Stimulated activated CD8-positive, alpha-beta memory T cell treated with anti-CD3 and anti-CD28 coated beads, Interleukin-2, amount 100 ng/mL, for 1 hour (primary cell): ENCODE results near the gene TEX35.

ENCODE experiments used
- DNase-seq, 2 donors: peaks; one replicate each; pipeline ENCODE4 v3.0.0-alpha.2; 2020; ENCODE audit warnings: low read depth in 2 of 2

Gene TEX35

DNA sequence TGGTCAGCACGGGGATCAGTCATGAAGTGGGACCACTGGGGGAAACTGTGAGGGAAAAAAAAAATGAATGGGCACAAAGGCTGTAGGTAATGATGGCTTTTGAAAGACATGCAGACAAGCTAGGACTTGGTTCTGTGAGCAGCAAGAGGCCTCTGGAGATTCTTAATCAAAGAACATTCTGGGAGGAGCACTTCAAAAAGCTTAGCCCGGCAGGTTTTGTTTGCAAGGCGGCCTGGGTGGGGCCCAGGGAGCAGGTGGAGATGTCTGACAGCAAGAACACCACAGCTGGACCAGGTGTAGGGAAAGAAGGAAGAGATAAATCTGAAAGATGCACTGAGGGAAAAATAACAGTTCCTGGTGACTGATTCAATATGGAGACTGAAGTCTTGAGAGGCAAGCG lies 6.0 kb downstream of the TEX35 start:
- no peak for DNase-seq

DNA sequence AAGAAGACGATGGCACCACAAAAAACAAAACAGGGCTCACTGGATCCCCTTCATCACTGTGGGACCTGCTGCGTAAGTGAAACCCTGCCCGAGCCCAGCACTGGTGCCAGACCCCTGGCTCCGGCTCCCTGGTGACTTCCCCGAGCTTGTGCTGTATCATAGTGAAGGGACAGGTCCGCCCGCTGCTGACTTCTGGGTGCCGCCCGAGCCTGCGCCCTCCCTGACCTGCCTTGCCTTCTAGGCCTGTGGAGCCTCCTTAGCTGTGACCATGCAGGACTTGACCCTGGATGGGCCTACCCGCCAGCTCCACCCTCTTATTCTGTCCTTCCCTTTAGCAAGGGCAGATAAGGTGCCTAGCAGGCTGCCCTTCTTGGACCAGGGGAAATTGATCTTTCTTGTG lies 7.9 kb downstream of the TEX35 start:
- DNase-seq = no peak

DNA sequence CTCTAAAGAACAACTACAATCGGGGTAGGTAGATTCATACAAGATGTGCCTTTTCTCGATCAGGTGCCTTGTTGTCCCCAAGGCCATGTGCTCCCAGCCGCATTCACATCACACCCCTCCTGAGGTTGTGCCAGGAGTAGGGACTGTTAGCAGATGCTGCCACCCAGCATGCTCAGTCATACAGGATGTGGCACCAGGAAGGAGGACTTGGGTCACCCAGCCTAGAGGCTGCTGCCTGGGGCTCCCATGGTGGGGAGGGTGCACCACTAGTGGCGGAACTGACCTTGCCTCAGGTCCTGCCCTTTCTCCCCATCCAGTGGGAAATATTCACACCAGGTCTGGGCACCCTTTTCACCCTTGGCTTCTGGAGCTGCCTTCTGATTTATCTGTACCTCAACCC lies 8.3 kb downstream of the TEX35 start:
- no peak for DNase-seq

DNA sequence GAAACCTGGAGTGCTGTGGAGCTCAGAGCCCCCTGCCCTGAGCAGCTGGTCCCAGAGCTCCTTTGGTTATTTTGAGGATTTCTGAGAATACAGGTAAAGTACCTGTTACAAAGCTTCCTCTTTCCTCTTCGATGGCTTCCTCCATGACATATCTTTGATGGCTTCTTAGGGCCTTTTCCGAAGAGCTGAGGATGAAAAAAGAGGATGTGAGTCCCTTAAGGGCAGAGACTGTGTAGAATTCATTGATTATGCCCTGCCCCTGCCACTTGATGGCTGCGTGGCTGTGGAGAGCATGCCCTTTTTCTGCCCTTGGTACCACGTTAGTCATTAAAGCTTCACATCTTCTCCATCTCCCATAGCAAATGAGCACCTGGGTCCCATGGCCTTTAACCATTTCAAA lies 14.2 kb downstream of the TEX35 start:
- DNase-seq = no peak

DNA sequence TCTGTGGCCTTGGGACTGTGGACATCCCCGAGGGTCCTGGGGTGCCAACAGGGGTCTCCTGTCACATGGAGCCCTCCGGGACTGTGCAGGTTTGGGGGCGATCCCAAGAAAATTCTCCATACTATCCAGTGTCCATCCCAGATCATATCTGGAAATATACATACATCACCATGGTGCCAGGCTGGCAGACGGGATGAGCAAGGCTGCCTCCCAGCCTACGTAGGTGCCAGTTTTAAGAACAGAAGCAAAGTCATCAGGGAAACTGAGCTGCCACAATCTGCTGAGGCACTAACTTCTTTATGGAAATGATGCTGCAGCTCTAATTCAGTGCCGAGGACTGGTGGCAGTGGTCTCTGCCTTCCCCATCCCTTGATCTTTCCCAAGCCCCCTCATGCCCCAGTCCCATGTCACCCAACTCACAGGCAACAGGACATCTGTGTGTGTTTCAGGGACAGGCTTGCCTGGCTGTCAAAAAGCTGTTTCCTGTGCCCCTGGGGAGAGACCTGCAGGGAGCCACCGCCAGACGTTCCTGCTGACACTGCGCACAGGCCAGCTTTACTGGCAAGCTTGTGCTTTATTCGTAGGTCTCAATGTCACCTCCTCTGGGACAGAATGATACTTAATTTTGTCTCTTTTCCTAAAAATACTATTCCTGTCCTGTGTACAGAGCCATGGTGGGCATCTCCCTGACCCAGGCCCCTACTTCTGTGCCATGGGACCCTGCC lies 15.5 kb downstream of the TEX35 start:
- DNase-seq = no peak

DNA sequence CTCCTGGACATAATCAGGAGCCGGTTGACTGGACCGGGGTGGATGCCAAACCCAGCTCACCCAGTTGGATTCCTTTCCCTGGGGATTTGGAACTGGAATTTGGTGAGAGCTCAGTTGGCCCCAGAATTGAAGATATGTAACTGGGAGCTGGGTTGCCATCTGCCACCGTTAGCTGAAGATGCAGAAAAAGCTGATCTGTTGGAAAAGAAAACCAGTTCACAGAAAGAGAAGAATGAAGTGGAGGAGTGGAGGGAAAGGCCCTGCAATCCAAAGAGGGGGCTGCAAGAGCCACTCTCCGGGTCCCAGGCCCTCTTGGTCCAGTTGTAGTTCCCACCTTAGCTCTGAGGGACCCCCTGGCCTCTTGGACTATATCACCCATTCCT lies 16.0 kb downstream of the TEX35 start:
- DNase-seq = no peak

DNA sequence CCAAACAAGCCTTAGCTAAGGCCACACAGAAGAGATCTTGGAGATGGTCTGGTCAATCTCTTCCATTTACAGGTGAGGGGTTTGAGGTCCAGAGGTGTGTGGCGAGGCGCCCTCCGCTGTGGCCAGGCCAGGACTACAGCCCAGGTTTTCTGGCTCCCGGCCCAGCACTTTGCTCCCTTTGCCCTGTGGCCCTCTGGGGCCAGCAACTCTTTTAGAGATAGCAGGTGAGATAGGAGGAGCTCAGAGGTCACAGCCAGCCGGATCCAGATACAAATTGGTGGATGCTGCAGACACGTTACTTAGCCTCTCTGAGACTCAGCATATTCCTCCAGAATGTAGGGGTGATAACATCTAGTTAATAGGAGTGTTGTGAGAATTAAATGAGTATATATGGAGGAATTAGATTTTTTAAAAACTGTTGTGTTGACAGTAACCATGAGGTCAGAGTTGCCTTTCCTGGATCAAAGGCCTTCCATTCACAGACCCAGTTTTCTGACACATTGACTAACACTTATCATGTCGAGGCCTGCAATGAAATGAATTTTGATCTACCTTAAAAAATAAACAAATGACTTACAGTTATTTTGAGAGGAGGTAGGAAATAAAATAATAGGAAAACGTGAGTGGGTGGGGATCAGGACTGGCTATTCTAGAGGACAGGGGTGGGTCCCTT lies 16.6 kb downstream of the TEX35 start:
- DNase-seq = no peak

DNA sequence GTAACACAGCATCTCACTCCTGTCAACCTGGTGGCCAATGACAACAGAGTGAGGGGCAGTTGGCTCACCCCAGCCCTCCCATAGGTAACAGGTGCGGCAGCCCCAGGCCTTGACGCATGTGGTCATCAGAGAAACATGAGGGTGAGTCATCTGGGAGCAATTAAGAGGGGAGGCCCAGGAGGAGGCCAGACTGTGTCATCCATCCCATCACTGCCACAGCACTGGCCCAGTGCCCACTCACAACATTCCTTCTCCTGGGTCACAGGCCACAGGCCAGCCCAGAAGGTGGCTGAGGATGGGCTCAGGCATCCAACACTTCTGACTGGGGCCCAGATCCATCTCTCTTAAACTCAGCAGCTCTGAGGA lies 17.1 kb downstream of the TEX35 start:
- no peak for DNase-seq

DNA sequence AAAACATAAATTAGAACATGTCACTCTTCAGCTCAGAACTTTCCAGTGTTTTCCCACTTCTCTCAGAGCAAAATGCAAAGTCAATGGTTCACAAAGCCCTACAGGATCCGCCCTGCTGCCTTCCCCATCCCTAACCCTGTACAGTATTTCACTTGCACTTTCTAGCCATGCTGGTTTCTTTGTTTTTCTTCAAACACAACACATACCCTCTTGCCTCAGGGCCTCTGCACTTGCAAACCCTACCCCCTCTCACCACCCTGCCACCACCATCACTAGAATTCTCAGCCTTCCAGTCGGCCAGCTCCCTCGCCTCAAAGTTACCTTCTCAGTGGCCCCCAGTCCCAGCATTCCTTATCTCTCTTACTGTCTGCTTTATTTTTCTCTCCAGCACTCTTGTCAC lies 17.6 kb downstream of the TEX35 start:
- no peak for DNase-seq

DNA sequence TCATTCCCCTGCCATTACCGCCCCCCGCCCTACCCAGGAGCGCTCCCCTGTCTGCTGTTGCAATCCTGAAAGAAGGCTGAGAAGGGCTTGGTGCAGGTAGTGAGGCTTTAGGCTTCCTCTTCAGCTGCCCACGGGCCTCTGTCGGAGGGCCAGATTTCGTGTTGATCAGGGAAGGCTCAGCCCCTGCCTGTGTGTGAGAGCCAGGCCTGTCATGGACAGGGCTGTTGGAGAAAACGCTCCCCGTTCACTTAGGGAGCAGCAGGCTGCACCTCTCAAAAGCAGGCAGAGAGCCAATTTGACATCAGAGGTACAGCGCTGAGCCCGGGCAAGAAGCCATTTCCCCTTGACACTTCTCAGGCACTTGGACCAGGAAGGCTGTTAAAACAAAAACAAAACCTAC lies 19.0 kb downstream of the TEX35 start:
- DNase-seq = no peak

DNA sequence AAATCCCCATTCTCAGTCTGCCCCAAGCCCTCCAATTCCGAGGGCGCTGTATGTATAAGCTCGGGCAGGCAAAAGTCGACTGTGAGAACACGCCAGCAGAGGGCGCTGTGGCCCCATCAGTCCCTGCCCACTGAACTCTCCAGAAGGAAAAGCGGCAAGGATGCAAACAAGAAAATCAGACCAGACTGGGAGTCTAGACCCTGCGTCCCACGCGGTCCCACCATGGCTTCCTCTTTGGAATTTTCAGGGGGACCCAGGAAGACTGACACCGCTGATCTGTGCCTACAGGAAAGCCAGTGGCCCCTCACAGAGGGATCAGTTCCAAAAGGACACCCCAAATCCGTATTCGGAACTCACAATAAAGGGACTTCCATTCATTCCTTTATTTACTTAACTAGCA lies 19.5 kb downstream of the TEX35 start:
- peak; percentile 41 to 52 for DNase-seq

DNA sequence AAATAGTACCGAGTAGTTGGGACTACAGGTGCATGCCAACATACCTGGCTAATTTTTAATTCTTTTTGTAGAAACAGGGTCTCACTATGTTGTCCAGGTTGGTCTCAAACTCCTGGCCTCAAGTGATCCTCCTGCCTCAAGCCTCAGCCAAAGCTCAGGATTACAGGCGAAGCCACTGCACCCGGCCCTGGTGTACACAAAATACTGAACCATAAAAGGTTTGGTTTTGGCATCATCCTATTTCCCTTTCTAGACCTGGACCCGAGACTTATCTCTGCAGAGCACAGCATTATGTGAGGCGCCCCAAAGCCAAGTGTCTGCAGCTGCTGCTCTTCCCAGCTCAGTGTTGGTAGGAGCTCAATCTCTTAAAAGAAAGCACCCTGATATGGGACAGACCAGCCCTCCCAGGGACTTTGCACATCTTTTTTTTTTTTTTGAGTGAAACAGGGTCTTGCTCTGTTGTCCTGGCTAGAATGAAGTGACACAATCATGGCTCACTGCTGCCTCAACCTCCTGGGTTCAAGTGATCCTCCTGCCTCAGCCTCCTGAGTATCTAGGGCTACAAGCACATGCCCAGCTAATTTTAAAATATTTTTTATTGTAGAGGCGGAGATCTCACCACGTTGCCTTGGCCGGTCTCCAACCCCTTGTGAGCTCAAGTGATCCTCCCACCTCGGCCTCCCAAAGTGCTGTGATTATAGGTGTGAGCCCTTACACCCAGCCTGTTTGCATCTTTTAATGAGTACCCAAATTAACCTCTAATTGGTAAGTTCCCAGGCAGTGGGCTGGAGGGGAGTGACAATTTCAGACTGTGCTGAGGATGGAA lies 20.4 kb downstream of the TEX35 start:
- no peak for DNase-seq

DNA sequence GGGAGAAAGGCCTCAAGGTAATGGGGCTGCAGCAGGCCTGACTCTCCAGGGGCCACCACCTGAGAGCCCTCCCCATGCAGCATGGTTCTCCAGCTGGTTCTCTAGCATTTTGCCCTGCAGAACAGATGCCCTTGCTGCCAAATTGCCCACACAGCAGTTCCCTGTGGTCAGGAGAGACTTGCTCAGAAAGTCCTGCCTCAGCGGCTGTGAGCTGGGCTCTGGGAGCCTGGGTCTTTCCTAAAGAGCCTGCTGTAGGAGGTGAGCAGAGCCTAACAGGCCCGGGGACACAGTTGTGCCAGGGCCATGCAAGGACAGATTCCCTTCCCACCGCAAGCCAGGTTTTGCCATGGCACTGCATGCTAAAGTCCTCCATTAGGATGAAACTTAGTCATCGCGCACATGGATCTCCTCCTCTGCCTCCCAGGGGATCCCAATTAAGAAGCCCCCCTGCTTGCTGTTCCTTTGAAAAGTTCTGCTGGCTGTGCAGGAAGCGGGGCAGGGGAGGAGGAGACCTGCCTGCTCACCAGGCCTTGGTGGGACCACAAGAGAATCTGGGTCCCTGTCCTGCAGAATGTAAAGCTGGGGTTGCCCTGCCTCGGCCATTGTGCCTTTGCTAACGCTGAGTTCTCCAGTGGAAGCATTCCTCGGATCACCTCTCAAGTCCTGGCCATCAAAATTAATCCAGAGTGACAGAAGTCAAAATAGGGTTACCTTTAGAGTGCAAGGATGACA lies 21.4 kb downstream of the TEX35 start:
- DNase-seq = no peak

DNA sequence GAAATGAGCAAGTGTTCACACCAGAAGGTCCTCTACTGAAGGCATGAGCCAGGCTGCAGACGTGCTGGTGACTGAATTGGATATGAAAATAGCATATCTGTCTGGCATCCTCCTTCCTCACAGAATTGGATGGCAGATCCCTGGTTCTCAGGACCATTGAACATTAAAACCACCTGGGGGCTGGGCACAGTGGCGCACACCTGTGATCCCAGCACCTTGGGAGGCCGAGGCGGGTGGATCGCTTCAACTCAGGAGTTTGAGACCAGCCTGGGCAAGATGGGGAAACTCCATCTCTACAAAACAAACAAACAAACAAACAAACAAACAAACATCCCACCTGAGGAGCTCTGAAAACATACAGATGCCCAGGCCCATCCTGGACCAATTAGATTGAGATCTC lies 23.4 kb downstream of the TEX35 start:
- no peak for DNase-seq

DNA sequence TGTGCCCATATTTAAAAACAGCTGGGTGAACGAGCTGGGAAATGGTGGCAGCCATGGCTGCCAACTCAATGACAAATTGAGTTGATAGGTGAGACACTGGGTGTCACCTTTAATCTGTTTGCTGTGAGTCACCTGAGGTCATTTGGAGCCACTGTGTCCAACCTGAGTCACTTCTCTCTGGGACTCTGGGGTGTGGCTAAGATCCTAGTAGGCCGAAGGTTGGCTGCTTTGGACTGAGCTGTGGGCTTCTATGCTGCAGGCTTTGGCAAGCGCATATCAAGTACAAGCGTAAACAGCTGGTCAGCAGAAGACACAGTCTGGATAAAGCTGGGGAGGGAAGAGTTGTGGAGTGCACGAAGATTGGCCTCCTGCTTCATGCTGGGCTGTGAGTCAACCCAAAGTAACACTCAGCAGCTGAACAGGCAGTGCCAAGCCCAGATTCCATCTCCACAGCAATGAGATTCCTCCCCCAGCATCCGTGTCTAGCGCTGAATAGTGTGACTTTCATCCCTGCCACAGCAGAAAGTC lies 24.0 kb downstream of the TEX35 start:
- DNase-seq = no peak

DNA sequence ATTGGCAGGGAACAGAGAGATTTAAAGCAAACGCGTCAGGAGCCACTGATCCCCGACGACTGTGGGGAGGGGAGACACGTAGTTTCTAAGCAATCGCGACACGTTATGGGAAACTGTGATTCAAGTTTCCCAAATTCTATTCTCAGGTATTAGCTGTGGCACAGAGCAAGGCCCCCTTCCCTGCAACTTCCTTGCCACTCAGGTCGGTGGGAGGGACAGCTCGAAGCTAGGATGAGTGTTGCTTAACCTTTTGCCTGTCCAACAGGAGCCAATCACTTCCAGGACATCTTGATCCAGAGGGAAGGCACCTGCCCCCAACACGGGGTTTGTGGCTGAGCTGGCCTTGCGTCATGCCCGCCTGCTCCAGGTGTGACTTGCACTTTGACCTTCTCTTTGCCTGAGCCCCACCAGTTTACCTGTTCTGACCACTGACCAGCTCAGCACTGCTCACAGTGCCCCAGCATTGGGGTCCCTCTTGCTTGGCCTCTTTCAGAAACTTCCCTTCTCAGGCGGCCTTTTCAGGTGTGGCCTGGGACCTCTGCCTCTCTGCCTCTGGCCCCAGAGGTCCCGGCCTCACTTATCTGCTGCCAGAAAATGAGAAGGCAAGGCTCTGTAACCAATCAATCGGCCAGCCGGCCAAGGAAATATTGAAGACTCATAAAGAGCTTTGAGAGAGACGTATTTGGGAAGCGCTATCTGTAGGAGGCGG lies 24.6 kb downstream of the TEX35 start:
- DNase-seq = no peak

DNA sequence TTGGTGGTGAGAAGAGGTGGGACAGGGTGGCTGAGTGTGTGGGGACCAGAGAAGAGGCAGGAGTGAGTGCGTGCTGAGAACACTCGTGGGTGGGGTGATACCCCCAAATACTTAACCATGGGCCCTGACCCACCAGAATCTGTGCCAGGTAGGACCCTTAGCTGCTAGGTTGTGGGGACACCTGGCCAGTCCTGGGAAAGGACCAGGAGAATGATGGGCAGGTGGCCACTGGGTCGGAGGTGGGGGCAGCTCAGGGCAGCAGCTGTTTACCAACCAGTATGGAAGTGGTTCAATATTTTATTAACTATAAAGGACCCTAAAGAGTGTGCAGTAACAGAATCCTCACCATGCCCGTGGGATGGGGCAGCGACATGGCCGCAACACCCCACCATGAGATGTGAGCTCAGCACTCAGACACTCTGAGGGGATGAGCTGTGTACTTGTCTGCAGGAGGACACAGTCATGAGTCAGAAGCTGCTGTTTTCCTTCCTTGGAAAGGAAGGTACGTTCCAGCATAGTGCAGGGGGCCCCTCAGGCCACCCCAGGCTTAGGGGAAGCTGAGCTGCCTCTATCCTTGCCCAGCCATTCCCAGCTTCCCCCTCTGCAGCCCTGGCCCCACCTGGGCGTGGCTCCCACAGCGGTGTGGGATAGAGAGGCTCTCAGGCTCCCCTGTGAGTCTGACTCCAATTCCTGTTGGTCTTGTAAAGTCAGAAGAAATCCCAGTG lies 25.4 kb downstream of the TEX35 start:
- no peak for DNase-seq

DNA sequence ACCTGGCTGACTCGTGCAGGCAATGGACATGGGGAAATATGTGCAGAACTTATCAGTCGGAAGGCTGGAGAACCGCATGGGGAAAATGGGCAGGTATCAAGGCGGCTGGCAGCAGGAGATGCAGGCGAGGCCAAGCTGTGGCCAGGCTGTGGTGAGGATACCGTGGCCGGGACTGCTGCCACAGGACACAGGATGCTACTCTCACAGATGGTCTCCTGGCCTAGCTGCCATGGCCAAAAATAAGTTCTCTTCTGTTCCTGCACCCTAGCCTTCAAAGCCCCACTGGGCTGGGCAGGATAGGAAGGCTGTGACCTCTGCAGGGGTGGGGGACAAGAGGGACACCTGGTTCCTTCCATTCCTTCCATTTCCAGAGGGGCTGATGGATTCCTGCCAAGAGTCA lies 26.4 kb downstream of the TEX35 start:
- DNase-seq = no peak

DNA sequence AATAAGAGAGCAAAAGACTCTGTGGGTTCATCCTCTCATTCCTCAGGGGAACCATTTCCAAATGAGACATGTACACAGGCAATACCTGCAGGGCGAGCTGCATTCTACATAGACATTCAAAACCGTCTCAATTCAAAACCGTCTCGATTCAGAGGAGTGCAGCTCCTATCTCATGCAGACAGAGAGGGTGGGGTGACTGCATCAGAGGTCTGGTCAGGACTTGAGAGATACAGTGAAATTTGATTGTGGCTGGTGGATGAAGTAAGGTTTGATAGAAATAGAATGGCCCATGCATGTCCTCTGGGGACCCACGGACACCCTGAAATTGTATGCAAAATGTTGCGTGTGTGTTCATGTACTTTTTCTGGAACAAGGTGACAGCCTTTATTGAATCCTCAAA lies 27.3 kb downstream of the TEX35 start:
- no peak for DNase-seq

DNA sequence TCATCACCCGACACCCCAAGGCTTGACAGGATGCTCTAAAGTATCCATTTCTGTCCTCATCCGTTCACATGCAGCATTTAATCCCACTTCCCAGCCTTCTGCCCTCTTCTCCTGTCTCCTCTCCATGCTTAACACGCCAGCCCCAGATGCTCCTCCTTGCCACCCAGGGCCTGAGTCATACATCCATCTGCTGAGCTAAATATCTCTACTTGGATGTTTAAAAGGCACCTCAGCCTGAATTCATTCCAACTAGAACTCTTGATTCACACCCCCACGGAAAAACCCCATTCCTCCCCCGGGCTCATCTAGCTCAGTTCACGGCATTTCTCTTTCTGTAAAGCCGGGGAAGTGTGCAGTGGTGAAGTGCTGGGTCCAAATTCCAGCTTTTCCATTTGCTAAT lies 27.7 kb downstream of the TEX35 start:
- DNase-seq = no peak

DNA sequence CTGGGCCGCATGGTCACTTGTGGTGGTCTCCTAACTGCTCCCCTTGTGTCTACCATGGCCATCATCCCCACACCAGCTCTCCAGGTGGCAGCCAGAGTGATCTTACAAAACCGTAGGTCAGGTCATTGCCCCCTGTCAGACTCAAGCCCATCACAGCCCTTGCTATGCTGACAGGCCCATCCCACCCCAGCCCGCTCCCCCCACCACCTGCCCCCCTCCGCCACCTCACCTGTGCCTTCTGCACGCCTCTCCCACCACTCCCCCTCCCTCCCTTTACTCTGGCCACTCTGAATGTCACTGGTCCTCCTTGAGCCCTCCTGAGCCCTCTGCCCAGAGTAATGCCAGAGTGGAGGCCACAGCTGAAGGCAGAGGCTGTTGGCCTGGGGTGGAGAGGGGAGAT lies 28.5 kb downstream of the TEX35 start:
- no peak for DNase-seq
